Fibroblast of skin of back (primary cell): ENCODE data around the gene SRGAP1.

Experiments used
- DNase-seq: peaks from one replicate; pipeline ENCODE4 v3.0.0-alpha.2; 2013

The SRGAP1 gene

DNA sequence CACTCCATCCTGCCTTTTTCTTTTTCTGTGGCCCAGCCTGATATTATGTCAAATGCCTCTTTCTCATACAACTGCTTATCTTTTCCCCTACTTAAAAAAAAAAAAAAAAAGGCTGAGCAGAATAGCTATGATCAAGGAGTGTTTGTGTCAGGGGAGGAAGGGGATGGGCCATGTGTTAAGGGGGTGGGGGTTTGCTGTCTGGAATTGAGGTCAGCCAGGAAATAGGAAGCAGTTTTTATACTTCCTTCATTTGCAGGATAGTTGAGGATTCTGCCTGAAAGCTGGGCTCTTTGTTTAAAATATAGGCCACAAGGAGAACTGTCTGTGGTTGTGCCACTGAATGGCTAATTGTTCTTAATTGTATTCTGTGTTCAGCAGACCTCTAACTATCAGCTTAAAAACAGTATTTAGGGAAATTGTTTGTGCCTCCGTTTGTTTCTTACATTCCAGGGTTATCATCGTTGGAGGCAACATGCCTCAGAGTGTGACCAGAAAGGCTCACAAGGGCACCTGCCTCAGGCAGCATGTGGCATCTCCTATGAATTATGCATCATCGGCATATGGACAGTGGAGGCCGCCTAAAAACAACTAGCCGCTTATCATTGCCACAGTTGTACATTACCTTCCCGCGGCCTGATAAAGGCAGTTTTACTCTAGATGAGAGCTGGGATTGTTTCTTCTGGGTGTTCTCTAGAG is 96.0 kb downstream of the SRGAP1 start:
- no peak for DNase-seq

DNA sequence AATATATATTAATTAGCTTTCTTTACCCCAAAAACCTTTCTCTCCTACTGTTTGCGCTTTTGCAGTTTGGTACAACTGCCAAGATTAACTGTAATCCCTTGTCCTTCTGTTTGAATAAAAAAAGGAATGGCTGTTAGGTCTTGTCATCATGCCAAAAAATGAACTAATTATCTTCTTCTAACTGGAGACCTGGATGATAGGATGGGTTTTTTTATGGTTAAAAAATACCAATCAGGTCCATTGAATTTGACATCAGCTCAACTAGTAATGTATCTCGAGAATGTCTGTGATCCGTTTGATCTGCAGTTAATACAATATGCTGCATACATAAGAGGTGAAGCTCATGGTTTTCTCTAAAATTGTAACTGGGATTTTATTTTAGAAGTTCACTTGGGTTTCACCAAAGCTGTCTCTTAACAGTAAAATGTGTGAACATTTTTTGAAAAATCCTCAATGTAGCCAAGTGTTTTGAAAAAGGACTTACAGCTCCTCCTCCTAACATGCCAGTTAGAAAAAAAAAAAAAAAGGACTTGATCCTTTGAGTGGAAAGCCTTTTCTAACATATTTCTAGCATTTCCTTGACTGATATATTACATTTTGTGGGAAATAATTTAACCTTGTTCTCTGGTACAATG is 96.8 kb downstream of the SRGAP1 start:
- DNase-seq = no peak

DNA sequence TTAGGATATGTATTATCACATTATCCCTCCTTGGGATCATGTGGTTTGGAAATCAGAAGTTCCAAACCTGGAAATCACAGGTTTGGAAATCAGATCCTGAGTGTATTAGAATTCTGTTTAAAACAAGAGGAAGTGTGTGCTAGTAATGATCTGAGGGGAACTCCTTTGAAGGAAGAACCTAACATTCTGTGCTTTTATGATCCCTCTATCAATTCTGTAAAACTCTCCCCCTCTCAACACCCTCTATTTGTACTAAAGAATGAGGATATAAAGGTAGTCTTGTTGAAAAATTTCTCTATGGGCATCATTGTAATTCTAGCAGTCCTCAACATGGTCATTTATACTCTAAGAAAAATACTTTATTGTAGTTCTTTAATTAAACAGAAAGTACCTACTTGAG is 97.4 kb downstream of the SRGAP1 start:
- no peak for DNase-seq

DNA sequence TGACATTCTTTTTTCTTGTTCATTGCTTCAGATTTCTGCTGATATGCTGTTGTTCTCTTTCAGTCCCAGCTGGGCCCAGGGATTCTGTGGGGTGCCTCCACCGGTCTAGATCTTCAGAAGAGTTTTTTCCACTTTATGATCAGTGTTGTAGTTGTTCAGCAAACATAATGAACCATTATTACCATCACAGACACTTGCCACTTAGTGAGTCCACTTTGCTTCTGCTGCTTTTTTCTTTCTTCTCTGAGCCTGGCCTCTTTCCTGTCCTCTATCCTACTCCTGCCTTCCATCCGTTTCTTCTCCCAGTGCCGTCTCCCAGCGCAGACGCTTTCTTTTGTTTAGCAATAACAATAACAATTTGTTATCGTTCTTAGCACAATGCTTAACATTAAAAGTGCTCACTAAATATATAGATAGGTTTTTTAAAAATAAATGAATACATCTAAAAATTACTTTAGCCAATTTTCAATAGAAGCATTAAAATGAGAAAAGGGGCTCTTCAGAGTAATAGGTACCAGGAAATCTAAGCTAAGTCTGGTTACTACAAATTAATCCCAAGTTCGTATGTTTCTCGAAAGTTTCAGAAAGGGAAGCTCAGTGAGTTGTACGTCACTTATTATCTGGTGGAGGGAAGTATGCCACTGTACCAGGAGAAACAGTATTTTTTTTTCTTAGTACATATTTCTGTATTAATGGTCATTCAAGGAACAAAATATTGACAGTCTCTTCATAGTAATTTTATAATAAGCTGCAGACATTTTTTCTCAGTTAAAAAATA is 98.2 kb downstream of the SRGAP1 start:
- no peak for DNase-seq

DNA sequence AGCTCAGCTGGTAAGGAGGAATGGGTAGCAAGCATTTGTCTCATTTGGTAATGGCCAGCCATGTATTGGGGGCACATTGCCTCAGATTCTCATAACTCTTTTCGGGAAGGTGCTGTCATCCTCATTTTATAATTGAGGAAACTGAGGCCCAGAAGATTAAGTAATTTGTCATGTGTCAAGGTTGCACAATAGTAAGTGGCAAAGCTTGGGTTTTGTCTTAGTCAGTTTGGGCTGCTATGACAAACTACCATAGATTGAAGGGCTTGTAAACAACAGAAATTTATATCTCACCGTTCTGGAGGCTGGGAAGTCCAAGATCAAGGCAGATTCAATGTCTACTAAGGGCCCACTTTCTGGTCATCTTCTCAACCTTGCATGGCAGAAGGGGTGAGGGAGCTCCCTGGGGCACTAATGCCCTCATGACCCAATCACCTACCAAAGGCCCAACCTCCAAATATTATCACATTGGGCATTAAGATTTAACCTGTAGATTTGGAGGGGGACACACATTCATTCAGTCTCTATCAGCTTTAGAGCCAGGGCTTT is 99.6 kb downstream of the SRGAP1 start:
- DNase-seq = no peak

DNA sequence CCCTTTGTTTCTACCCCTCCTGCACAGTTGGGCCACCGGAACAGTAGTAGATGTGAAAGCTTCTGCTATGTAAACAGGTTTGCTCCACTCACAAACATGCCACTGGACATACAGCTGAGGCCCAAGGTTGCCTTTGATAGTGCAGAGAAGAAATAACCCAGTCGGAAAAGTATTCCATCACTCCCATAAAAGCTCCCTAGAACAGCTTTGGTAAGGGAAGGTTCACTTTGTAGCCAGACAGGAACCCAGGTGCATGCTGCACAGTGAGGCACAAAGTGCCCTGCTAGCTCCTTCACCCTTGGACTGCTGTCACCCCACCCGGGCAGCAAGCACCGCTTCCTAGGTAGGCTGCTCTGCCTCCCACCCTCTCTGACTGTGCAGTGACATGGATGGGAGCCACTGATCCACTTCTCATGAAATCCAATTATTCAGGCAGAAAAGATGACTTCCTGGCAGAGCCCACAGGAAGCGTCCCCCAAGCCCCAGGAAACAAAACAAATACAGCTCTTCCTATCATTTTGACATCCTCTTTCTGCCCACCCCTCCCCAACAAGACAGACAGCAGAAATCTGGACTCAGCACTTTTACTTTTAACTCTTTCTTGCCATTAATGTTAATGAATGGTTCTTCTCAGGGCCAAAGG is 100.2 kb downstream of the SRGAP1 start:
- no peak for DNase-seq

DNA sequence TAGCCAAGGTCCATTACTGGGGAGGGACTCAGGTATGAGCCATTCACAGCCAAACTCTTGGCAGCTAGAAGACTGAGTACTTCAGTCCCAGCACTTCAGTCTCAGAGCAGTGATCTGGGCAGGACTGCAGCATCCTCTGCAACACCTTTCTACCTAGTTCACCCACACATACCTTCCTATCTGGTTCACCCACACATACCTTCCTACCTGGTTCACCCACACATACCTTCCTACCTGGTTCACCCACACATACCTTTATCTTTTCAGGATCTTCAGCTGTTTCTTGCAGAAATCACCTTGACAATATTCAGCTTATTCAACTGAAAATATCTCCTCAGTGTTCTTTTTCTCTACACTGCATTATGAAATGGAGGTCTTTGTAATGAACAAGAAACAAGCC is 101.3 kb downstream of the SRGAP1 start:
- no peak for DNase-seq

DNA sequence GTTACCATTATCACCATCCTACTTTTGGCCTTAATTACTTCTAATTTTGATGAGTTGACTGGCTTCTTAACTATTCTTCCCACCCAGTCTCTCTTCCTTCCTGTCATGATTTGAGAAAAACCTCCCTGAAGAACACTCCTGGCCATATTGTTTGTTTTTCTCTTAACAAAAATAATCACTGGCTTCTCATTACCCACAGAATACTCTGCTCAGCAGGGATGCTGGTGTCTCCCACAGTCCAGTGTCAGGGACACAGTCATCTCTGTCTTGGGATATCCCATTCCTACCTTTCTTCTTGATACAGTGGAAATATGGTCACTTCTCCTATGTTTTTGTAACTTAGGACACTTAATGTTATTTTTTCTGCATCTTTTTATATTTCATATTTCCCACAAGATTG is 103.7 kb downstream of the SRGAP1 start:
- peak; percentile 52 for DNase-seq

DNA sequence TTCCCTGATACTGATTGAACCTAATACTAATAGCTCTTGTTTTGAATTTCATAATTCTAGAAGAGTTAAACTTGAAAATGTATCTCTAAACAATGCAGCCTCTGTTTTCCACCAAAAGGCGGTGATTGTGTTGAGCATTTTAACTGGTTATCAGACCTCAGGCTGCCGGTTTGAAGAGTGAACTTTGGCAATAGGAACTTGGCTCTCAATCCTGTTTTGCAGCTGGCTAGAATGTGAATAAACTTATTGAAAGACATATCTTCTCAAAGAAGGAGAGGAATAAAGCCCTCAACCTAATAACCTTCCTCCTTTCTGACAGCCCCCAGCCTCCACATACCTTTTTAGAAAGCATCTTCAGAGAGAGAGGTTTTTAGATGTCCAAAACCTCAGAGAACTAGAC is 105.4 kb downstream of the SRGAP1 start:
- DNase-seq = no peak

DNA sequence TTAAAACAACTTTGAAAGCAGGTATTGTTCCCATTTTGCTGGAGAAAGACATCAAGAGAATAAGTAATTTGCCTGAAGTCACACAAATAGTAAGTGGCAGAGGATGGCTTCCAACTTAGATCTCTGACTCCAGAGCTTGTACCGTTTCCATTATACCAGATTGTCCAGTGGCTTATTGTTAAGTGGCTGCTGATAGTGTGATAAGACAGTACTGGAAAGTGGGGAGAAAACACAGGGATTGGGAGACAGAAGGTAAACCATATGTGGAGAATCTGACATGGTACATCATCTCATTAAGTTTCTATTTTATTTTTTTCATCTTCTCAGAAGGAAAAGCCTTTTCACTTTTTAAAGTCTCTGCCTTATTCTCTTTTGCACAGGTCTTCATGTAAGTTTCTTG is 108.5 kb downstream of the SRGAP1 start:
- no peak for DNase-seq

DNA sequence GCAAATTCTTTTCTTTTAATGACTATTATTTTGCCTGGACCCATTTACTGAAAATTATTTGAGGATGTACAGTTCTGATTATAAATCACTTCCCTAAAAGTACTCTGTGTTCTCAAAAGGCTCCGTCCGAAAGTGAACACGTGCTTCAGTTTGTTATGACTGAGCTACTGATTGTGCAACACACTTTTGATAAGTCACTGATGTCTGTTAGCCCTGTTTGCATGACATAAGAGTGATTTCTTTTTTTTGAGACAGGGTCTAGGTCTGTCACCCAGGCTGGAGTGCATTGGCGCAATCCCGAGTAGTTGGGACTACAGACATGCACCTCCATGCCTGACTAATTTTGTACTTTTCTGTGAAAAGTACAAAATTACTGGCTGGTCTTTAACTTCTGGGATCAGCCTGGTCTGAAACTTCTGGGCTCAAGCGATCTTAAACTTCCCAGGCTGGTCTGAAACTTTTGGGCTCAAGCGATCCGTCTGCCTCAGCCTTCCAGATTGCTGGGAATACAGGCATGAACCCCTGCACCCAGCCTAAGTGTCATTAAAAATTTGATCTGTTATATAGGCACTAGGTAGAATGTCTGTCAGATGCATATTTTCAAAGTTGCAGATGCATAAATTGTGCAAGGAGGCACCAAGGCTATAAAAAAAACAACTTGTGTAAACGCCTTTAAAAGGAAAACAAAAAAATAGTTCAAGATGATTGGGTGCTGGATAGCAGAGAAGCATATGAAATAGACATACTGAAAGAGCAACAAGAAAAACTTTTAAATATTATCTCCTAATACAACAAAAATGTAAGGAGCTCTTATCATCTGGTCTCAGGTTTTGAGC is 111.5 kb downstream of the SRGAP1 start:
- no peak for DNase-seq

DNA sequence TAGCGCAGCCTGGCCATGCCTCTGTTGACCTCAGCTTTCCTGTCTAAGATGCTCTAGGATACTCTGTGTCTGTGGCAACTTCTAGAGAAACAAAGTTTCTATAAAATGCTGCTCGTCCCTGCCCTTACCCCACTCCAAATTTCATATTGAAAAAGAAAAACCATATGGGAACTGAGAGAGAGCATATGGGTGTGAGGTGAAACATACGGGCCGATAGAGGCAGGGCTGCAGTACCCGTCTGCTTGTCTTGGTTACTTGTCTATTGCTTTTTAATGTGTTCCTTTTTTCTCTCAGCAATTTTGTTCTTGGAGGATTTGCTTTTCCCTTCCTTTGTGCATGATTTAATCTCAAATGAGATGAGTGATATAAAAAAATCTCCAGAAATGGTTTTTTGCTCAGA is 113.0 kb downstream of the SRGAP1 start:
- DNase-seq = no peak

DNA sequence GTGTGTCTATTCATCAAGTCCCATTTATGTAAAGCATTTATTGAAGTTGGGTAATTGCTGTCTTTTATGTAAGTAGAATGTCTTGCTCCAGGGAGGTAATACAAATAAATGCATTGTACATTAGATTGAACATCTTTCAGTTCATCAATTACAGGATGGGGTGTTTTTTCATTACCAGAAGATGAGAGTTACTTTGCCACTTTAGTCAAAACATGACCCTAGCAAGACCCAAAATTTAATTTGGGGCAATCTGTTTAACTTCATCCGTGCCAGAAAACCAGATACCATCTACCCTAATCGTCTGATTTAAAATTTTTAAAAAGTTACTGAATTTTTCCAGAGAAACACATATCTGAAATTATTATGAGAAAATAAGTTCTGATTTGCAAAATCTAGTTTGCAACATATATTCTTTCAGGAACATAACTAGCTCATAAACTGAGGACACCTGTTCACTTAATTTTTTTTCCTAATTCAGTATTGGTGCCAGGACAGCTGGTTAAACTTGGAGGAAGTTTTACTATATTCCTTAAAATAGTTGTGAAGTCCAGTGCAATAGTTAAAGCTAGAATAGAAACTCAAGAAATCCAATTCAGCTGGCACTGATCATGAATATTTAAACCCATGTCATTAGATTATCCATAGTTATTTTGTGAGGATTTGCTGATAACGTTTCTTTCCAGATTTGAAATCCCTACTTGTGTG is 114.5 kb downstream of the SRGAP1 start:
- DNase-seq = no peak

DNA sequence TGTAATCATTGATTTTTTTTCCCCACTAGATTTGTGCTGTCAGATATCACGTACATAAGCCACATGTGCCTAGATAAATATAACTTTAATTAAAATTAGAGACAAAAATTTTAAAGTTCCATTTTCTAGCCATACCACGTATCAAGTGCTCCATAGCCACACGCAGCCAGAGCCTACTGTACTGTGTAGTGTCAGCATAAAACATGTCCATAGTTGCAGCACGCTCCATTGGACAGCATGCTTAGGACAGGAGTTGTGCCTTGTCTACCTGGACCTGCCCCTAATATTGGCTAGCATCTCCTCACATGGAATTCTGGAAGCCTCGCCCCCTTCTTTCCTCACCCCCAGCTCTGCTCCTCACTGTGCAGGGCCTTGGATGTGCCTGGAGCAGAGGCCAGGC is 116.5 kb downstream of the SRGAP1 start:
- DNase-seq = no peak

DNA sequence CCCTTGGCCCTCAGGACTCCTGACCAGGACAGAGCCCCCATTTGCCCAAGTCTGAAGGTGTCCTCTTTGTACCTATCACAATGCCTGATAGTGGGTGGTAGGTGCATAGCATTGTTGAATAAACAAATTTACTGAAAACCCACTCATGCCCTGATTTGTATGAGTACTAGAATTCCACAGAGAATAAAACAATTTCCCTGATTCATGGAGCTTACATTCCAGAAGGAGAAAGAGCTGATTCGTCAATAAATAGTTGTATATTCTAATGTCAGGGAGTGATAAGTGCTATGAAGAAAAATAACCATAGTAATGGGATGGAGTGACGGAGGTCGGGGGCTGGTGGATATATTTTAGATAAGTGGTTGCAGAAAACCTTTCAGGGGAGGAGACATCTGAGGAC is 117.0 kb downstream of the SRGAP1 start:
- DNase-seq = peak; percentile 34

DNA sequence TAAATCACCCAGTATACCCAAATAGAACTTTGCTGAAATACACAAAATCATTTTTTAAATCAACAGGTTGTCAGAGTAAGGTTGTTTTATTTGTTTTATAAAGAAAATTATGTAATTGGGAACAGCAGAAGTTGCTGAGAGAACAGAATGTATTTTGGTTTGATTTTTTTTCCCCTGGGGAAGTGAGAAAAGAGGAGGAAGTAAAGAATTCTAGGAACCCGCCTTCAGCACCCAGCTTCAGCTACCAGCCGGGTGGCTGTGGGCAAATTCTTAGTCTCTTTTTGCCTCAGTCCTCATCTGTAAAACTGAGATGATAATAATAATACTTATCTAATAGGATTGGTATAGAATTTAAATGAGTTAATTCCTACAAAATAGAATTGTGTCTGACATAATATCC is 119.4 kb downstream of the SRGAP1 start:
- DNase-seq = no peak

DNA sequence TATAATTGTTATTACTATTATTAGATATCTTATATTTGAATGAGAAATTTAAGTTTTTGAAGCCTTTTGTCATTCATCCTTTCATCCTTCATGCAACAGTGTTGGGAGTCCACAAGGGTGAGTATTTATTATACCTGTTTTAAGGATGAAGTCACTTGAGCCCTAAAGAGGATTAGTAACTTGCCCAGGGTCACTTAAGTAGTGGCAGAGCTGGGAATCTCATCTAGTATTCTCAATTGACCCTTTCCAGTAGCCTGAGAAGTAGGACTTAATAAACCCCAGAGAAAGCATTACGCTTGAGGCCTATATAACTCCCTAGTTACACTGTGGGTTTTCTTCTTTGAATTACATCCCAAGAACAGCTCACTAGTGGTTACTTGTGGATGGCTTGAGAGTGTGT is 119.8 kb downstream of the SRGAP1 start:
- DNase-seq = no peak

DNA sequence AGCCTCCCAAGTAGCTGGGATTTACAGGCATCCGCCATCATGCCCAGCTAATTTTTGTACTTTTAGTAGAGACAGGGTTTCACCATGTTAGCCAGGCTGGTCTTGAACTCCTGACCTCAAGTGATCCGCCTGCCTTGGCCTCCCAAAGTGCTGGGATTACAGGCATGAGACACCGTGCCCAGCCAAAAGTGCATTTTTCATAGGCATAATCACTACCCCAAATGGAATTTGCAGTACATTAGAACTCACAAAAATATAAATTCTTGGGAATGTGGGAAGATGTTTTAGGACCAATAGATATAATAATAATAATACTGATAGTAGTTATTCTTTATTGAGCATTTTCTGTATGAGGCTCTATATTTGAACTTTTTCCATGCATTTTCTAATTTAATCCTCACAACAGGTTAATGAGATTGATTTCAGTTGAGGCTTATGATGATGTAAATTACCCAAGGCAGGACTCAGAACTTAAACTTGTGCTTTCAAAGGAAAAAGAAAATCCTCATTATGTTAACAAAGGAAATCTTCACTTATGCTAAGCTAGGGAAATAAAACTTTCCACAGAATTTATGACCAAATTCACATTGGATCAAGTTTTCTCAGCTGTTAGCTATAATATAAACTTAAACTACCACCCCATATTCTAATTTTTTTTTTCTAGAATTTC is 121.6 kb downstream of the SRGAP1 start:
- peak; percentile 65 for DNase-seq

DNA sequence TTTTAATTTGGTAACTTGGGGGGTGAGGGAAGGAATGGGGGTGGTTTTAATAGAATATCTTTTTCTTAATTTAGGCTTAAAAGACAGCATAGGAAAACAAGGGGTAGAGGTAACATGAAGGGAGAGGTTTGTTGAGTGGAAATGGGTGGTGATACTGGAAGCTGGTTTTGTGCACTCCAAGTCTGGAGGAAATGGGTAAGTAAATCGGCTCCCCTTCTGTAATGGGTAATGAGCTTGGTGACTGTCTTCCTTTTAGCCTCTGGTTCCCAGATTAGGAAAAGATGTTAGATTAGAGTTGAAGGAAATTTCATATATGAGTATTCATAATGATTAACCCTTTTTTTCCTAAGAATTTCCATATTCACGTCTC is 122.1 kb downstream of the SRGAP1 start:
- no peak for DNase-seq

DNA sequence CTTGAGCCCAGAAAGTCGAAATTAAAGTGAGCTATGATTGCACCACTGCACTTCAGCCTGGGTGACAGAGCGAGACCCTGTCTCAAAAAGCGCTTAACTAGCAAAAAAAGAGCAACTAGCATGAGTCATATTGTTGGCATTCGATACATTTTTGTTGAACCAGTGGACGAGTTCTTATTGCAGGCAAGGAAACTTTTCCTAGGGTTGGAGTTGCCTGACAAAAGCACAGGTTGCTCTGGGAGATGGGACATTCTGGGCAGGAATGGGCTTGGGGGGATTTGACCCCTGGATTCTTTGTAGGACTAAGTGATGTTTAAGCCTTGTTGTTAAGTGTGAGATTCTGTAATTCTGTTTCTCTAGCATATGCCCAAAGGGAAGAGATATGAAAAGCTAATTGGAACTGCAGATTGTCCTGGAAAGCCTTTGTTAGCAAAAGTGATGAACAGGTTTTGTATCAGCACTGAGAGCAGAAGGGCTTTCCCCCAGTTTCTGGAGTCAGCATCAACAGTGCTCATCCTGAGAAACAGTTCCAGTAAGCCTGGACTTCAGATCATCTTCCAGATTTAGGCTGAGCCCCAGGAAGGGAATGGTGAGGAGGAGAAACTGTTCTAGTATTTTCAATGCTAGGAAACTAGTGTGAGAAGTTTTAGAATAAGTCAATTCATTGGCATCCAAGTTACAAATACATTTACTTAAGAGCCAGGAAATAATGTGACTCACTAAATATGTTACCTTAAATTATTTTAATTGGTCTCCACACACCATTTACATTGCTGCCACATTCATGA is 123.1 kb downstream of the SRGAP1 start:
- DNase-seq = peak; percentile 75
